Activated CD4-positive, alpha-beta T cell treated with anti-CD3 and anti-CD28 coated beads, Interleukin-2, amount 10 ng/mL, durations not matched to agents 24 days and 14 days (primary cell): Measurements from ENCODE around the gene LDHAL6A. TPM values are rescaled to one million over a fixed set of nuclear protein-coding genes. Genes with fewer than 3 reads are reported as not detected.
"Not testable (repeated sequence)": the region's sequence is repeated elsewhere in the genome, so short reads cannot be mapped to it uniquely, and the experiment has no call there.

ENCODE experiments used
- DNase-seq: peaks from one replicate; pipeline ENCODE4 v3.0.0; 2022
- H3K27ac Mint-ChIP-seq: one replicate; pipeline ENCODE4 v1.8.0; 2022; ENCODE audit warnings: mild to moderate bottlenecking, mixed read lengths
- H3K27me3 Mint-ChIP-seq: one replicate; pipeline ENCODE4 v1.8.0; 2022; ENCODE audit warnings: mixed read lengths
- H3K36me3 Mint-ChIP-seq: one replicate; pipeline ENCODE4 v1.8.0; 2022; ENCODE audit warnings: low read depth, mild to moderate bottlenecking, mixed read lengths
- H3K4me1 Mint-ChIP-seq: one replicate; pipeline ENCODE4 v1.8.0; 2021; ENCODE audit warnings: mixed read lengths
- H3K4me3 Mint-ChIP-seq: one replicate; pipeline ENCODE4 v1.8.0; 2022; ENCODE audit warnings: mild to moderate bottlenecking, moderate library complexity, mixed read lengths
- H3K9me3 Mint-ChIP-seq: one replicate; pipeline ENCODE4 v1.8.0; 2021; ENCODE audit warnings: mixed read lengths
- intact Hi-C: fragments of 100-400 bp; cut with micrococcal nuclease; formaldehyde crosslinking; loops from one replicate; pipeline ENCODE4 v1.15.1; 2023
- total RNA-seq: library from RNA; stranded (reverse); gene quantifications from 2 replicates; pipeline ENCODE4 v1.2.3, GENCODE V29; 2022

The LDHAL6A gene
- total RNA-seq = not detected in 2 replicates

GRCh38 chr11:18455686-18456372 lies at the start of gene LDHAL6A:
Gene LDHAL6A, plus strand, starts transcription at chr11:18455856. Its CDS starts 825 bp downstream, at chr11:18456681.
- peak; percentile 64 for DNase-seq
- no peaks in the 10 kb centered on the region for H3K36me3 Mint-ChIP-seq
- H3K9me3 Mint-ChIP-seq = no peaks in the 10 kb centered on the region
- intact Hi-C loops = no loop called here
- no peak within 1 kb of the TSS for H3K4me3 Mint-ChIP-seq
- H3K27ac Mint-ChIP-seq = no peak within 1 kb of the TSS
- peaks cover 9% of the 10 kb centered on the region for H3K27me3 Mint-ChIP-seq
- no peaks in the 10 kb centered on the region for H3K4me1 Mint-ChIP-seq

- DNase-seq, intact Hi-C loops, H3K27ac Mint-ChIP-seq, H3K27me3 Mint-ChIP-seq, H3K4me3 Mint-ChIP-seq, H3K9me3 Mint-ChIP-seq: not testable (repeated sequence)
- peaks cover 56% of the 10 kb centered on the region for H3K36me3 Mint-ChIP-seq
- peaks cover 24% of the 10 kb centered on the region for H3K4me1 Mint-ChIP-seq
Measured at GRCh38 chr11:18407400-18407799, 48.3 kb upstream of the LDHAL6A start.

GRCh38 chr11:18408558-18409291 lies 46.9 kb upstream of the LDHAL6A start:
- intact Hi-C loops = no loop called here
- no peak overlapping the region for H3K27ac Mint-ChIP-seq
- no peak overlapping the region for H3K4me3 Mint-ChIP-seq
- H3K27me3 Mint-ChIP-seq = no peaks in the 10 kb centered on the region
- H3K36me3 Mint-ChIP-seq = peaks cover 44% of the 10 kb centered on the region
- H3K4me1 Mint-ChIP-seq = peaks cover 16% of the 10 kb centered on the region
- no peak for DNase-seq
- H3K9me3 Mint-ChIP-seq = peaks cover 4% of the 10 kb centered on the region

- Mint-ChIP-seq H3K4me1 (peaks cover 2% of the 10 kb centered on the region), H3K27ac (no peak overlapping the region), H3K4me3 (no peak overlapping the region), H3K27me3 (no peaks in the 10 kb centered on the region), H3K36me3 (no peaks in the 10 kb centered on the region), H3K9me3 (no peaks in the 10 kb centered on the region)
- intact Hi-C loops = no loop called here
- no peak for DNase-seq
Measured at GRCh38 chr11:18416459-18416858, 39.2 kb upstream of the LDHAL6A start.

- intact Hi-C loops = no loop called here
- no peak overlapping the region for H3K4me3 Mint-ChIP-seq
Measured at GRCh38 chr11:18419040-18419439, 36.6 kb upstream of the LDHAL6A start.

GRCh38 chr11:18420067-18420466 lies 35.6 kb upstream of the LDHAL6A start:
- intact Hi-C loops = no loop called here
- peaks cover 2% of the 10 kb centered on the region for H3K27me3 Mint-ChIP-seq
- no peak overlapping the region for H3K27ac Mint-ChIP-seq
- DNase-seq = no peak
- peaks cover 2% of the 10 kb centered on the region for H3K4me1 Mint-ChIP-seq
- no peak overlapping the region for H3K4me3 Mint-ChIP-seq
- H3K9me3 Mint-ChIP-seq = no peaks in the 10 kb centered on the region
- H3K36me3 Mint-ChIP-seq = no peaks in the 10 kb centered on the region

More at GRCh38 chr11:18419040-18419439, 36.6 kb upstream of the LDHAL6A start:
- DNase-seq = no peak
- Mint-ChIP-seq H3K9me3 (no peaks in the 10 kb centered on the region), H3K36me3 (no peaks in the 10 kb centered on the region), H3K27me3 (no peaks in the 10 kb centered on the region), H3K27ac (no peak overlapping the region), H3K4me1 (peaks cover 2% of the 10 kb centered on the region)

GRCh38 chr11:18427240-18427639 lies 28.4 kb upstream of the LDHAL6A start:
- H3K9me3 Mint-ChIP-seq = peaks cover 5% of the 10 kb centered on the region
- intact Hi-C loops = no loop called here
- no peak overlapping the region for H3K27ac Mint-ChIP-seq
- no peaks in the 10 kb centered on the region for H3K36me3 Mint-ChIP-seq
- H3K4me3 Mint-ChIP-seq = no peak overlapping the region
- peaks cover 2% of the 10 kb centered on the region for H3K27me3 Mint-ChIP-seq
- H3K4me1 Mint-ChIP-seq = peaks cover 3% of the 10 kb centered on the region
- DNase-seq = no peak

GRCh38 chr11:18429332-18429731 lies 26.3 kb upstream of the LDHAL6A start:
- no peak overlapping the region for H3K27ac Mint-ChIP-seq
- peaks cover 20% of the 10 kb centered on the region for H3K9me3 Mint-ChIP-seq
- peaks cover 2% of the 10 kb centered on the region for H3K36me3 Mint-ChIP-seq
- no peak overlapping the region for H3K4me3 Mint-ChIP-seq
- peaks cover 3% of the 10 kb centered on the region for H3K4me1 Mint-ChIP-seq
- intact Hi-C loops = no loop called here
- peaks cover 1% of the 10 kb centered on the region for H3K27me3 Mint-ChIP-seq
- no peak for DNase-seq

- H3K27ac Mint-ChIP-seq = no peak overlapping the region
- no peak overlapping the region for H3K4me3 Mint-ChIP-seq
- peaks cover 7% of the 10 kb centered on the region for H3K9me3 Mint-ChIP-seq
- H3K27me3 Mint-ChIP-seq = peaks cover 2% of the 10 kb centered on the region
- no peaks in the 10 kb centered on the region for H3K4me1 Mint-ChIP-seq
- DNase-seq = no peak
- H3K36me3 Mint-ChIP-seq = peaks cover 1% of the 10 kb centered on the region
- intact Hi-C loops = no loop called here
Measured at GRCh38 chr11:18438691-18439090, 17.0 kb upstream of the LDHAL6A start.

- no peak for DNase-seq
- intact Hi-C loops = no loop called here
- H3K9me3 Mint-ChIP-seq = no peaks in the 10 kb centered on the region
- H3K27me3 Mint-ChIP-seq = peaks cover 15% of the 10 kb centered on the region
- no peak overlapping the region for H3K27ac Mint-ChIP-seq
- no peaks in the 10 kb centered on the region for H3K4me1 Mint-ChIP-seq
- H3K4me3 Mint-ChIP-seq = no peak overlapping the region
- no peaks in the 10 kb centered on the region for H3K36me3 Mint-ChIP-seq
Measured at GRCh38 chr11:18449251-18449650, 6.4 kb upstream of the LDHAL6A start.

- no peaks in the 10 kb centered on the region for H3K9me3 Mint-ChIP-seq
- no peak overlapping the region for H3K27ac Mint-ChIP-seq
- H3K27me3 Mint-ChIP-seq = peaks cover 11% of the 10 kb centered on the region
- no peak for DNase-seq
- intact Hi-C loops = no loop called here
- H3K4me3 Mint-ChIP-seq = no peak overlapping the region
- no peaks in the 10 kb centered on the region for H3K4me1 Mint-ChIP-seq
- H3K36me3 Mint-ChIP-seq = no peaks in the 10 kb centered on the region
Measured at GRCh38 chr11:18452927-18453326, 2.7 kb upstream of the LDHAL6A start.

- Mint-ChIP-seq H3K4me3 (no peak overlapping the region), H3K27me3 (peaks cover 9% of the 10 kb centered on the region), H3K36me3 (no peaks in the 10 kb centered on the region), H3K4me1 (peaks cover 2% of the 10 kb centered on the region), H3K27ac (no peak overlapping the region), H3K9me3 (no peaks in the 10 kb centered on the region)
- intact Hi-C loops = no loop called here
- no peak for DNase-seq
Measured at GRCh38 chr11:18457450-18457849, 1.8 kb downstream of the LDHAL6A start.

- intact Hi-C loops = no loop called here
- Mint-ChIP-seq H3K27ac (no peak overlapping the region), H3K4me3 (no peak overlapping the region), H3K27me3 (peaks cover 2% of the 10 kb centered on the region), H3K4me1 (peaks cover 5% of the 10 kb centered on the region), H3K36me3 (no peaks in the 10 kb centered on the region), H3K9me3 (no peaks in the 10 kb centered on the region)
- DNase-seq = no peak
Measured at GRCh38 chr11:18459634-18460033, 4.0 kb downstream of the LDHAL6A start.

GRCh38 chr11:18461909-18462308 lies 6.3 kb downstream of the LDHAL6A start:
- DNase-seq = no peak

More at GRCh38 chr11:18461909-18462308, 6.3 kb downstream of the LDHAL6A start:
- Mint-ChIP-seq H3K36me3 (no peaks in the 10 kb centered on the region), H3K4me3 (no peak overlapping the region), H3K27ac (no peak overlapping the region), H3K9me3 (no peaks in the 10 kb centered on the region), H3K4me1 (peaks cover 8% of the 10 kb centered on the region), H3K27me3 (no peaks in the 10 kb centered on the region)
- intact Hi-C loops = no loop called here
